ENCODE measurements around the gene PLA1A. TPM values are rescaled to one million over a fixed set of nuclear protein-coding genes. Genes with fewer than 3 reads are reported as not detected.
"Not testable (repeated sequence)": the region's sequence is repeated elsewhere in the genome, so short reads cannot be mapped to it uniquely, and the experiment has no call there.

PLA1A gene
- total and polyA plus RNA-seq, 2 donors (not counting 3 experiments of a cell fraction or from before 2014, with no cell fraction given), result 0.07 TPM; not detected in 1

DNA sequence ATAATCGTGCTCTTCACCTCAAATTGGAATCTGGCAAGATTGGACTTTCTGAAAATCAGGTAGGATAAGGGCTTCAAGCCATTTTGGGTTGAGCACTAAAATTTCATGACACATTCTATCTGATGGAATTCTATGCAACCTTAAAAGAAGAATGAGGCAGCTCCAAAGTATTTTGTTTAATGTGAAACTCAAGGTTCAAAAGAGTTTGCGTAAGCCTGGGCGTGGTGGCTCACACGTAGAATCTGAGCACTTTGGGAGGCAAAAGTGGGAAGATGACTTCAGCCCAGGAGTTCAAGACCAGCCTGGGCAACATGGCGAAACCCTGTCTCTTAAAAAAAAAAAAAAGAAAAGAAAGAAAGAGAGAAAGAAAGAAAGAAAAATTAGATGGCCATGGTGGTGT is 3.6 kb upstream of the PLA1A start:
- no peak for DNase-seq (ENCODE audit: low read depth, low spot score)
- no peaks in the 10 kb centered on the region for H4K20me1 ChIP-seq (replicated peaks; ENCODE audit: control insufficient read depth, extremely low read depth, insufficient read depth, low read length)
- H3K4me3 ChIP-seq (replicated peaks in 1 of 3; ENCODE audit: insufficient read depth in 1 of 3, low read depth in 1 of 3, low read length in 3 of 3), result no peak overlapping the region
- no peaks in the 10 kb centered on the region for H3K9me1 ChIP-seq (replicated peaks; ENCODE audit: control insufficient read depth, extremely low read depth, insufficient read depth, low read length)
- no peak overlapping the region for H3K4me2 ChIP-seq (ENCODE audit: insufficient read depth, low read length)
- ChIA-PET CTCF (interaction anchor here (0.7 to 0.8 kb wide), 2 partner anchors 14 to 80 kb away, joined by 3 read pairs; no protein-coding TSS in a partner anchor), POLR2A (no interaction called here)
- no peaks in the 10 kb centered on the region for H3K9me3 ChIP-seq (replicated peaks; ENCODE audit: control insufficient read depth, insufficient read depth, low read length)
- no TSS peak for BruUV-seq (replicated peaks)
- TF ChIP-seq GATA2 (IDR thresholded peaks at IDR 0.05; ENCODE audit: insufficient read depth, insufficient read length, low read depth, low read length), result no peak
- no peak for TF ChIP-seq POLR2AphosphoS5 (IDR thresholded peaks at IDR 0.05; ENCODE audit: insufficient read depth, low read depth, low read length)
- TF ChIP-seq EZH2 (IDR thresholded peaks at IDR 0.05; ENCODE audit: borderline replicate concordance, low read depth, low read length, severe bottlenecking), result no peak
- dilution Hi-C loops (cut with MboI; ENCODE audit: extremely low pct_ligation_motif_present, low sequenced_read_pairs), result no loop called here
- no peak overlapping the region for H2AFZ ChIP-seq (ENCODE audit: low read depth, low read length)
- H3K4me1 ChIP-seq (ENCODE audit: control insufficient read depth, extremely low read depth, insufficient read depth, low read length), result peaks cover 12% of the 10 kb centered on the region
- H3K79me2 ChIP-seq (ENCODE audit: control insufficient read depth, insufficient read depth, low read length), result no peaks in the 10 kb centered on the region
- H3K27me3 ChIP-seq (ENCODE audit: control insufficient read depth in 2 of 2, insufficient read depth in 2 of 2, low read length in 2 of 2), result no peaks in the 10 kb centered on the region
- no peaks in the 10 kb centered on the region for H3K36me3 ChIP-seq (ENCODE audit: control insufficient read depth in 2 of 2, extremely low read depth in 1 of 2, insufficient read depth in 2 of 2, low read length in 2 of 2)
- intact Hi-C loops (cut with micrococcal nuclease), result no loop called here
- no peak overlapping the region for H3K9ac ChIP-seq (replicated peaks; ENCODE audit: extremely low read depth, insufficient read depth, low read length)
- FAIRE-seq, result no peak
- H3K27ac ChIP-seq (ENCODE audit: insufficient read depth, low read depth, low read length), result no peak overlapping the region

- H3K27ac ChIP-seq (ENCODE audit: insufficient read depth, low read depth, low read length); H3K79me2 ChIP-seq (ENCODE audit: control insufficient read depth, insufficient read depth, low read length); dilution Hi-C loops (cut with MboI; ENCODE audit: extremely low pct_ligation_motif_present, low sequenced_read_pairs); intact Hi-C loops (cut with micrococcal nuclease); H3K9me3 ChIP-seq (replicated peaks; ENCODE audit: control insufficient read depth, insufficient read depth, low read length); H3K36me3 ChIP-seq (ENCODE audit: control insufficient read depth in 2 of 2, extremely low read depth in 1 of 2, insufficient read depth in 2 of 2, low read length in 2 of 2); BruUV-seq (replicated peaks); H3K4me2 ChIP-seq (ENCODE audit: insufficient read depth, low read length); DNase-seq (ENCODE audit: low read depth, low spot score); H3K27me3 ChIP-seq (ENCODE audit: control insufficient read depth in 2 of 2, insufficient read depth in 2 of 2, low read length in 2 of 2); CTCF ChIA-PET; POLR2A ChIA-PET; H2AFZ ChIP-seq (ENCODE audit: low read depth, low read length); H3K9me1 ChIP-seq (replicated peaks; ENCODE audit: control insufficient read depth, extremely low read depth, insufficient read depth, low read length); H3K9ac ChIP-seq (replicated peaks; ENCODE audit: extremely low read depth, insufficient read depth, low read length); H3K4me3 ChIP-seq (replicated peaks in 1 of 3; ENCODE audit: insufficient read depth in 1 of 3, low read depth in 1 of 3, low read length in 3 of 3); H4K20me1 ChIP-seq (replicated peaks; ENCODE audit: control insufficient read depth, extremely low read depth, insufficient read depth, low read length); FAIRE-seq: not testable (repeated sequence)
- peaks cover 12% of the 10 kb centered on the region for H3K4me1 ChIP-seq (ENCODE audit: control insufficient read depth, extremely low read depth, insufficient read depth, low read length)
These were observed 2.8 kb upstream of the PLA1A start for GRCh38 chr3:119594929-119595328.

Data from endothelial cell of umbilical vein (primary cell).